PC-9 (cell line): Measurements from ENCODE around the gene KCNJ12. TPM values are rescaled to one million over a fixed set of nuclear protein-coding genes. Genes with fewer than 3 reads are reported as not detected.
A peak's percentile ranks its signal among the peaks of the same experiment; 100 is the strongest.
"Not testable (repeated sequence)": the region's sequence is repeated elsewhere in the genome, so short reads cannot be mapped to it uniquely, and the experiment has no call there.

Source experiments
- BruUV-seq: library from RNA; stranded (reverse); fragments of 400-500 nt; replicated peaks from 2 replicates; lab custom pipeline; 2021; lab: Mats Ljungman, UMichigan
- CTCF ChIA-PET: fragments of 300-600 bp; sonication (Branson Sonifier 250); formaldehyde crosslinking; loops from one replicate; lab custom pipeline; 2022; ENCODE audit warnings: antibody characterized with exemption; lab: Charles Lee
- POLR2A ChIA-PET: fragments of 300-600 bp; sonication (Branson Sonifier 250); formaldehyde crosslinking; loops from one replicate; lab custom pipeline; 2022; ENCODE audit warnings: antibody characterized with exemption; ENCODE audit not compliant: unreplicated experiment; lab: Charles Lee
- DNase-seq, 2 experiments: peaks; one replicate each; pipeline versions ENCODE4 v3.0.0 to v3.0.0-alpha.2; 2015 to 2022; ENCODE audit warnings: mixed read lengths in 1 of 2
- H2AFZ ChIP-seq: fragments of 200-600 bp; sonication (generic); 2 replicates; pipeline ENCODE4 v1.8.1; 2017; ENCODE audit warnings: antibody characterized with exemption
- H3F3A ChIP-seq: fragments of 200-600 bp; sonication (generic); 2 replicates; pipeline ENCODE4 v1.8.1; 2017; ENCODE audit warnings: antibody characterized with exemption, mild to moderate bottlenecking, low read depth; ENCODE audit not compliant: insufficient read depth
- H3K27ac ChIP-seq: fragments of 200-600 bp; sonication (generic); 2 replicates; pipeline ENCODE4 v1.6.1; 2016; ENCODE audit warnings: mixed run types
- H3K27me3 ChIP-seq: fragments of 200-600 bp; sonication (generic); 2 replicates; pipeline ENCODE4 v1.6.1; 2016; ENCODE audit warnings: low read depth, mixed run types; ENCODE audit not compliant: insufficient read depth
- H3K36me3 ChIP-seq: fragments of 200-600 bp; sonication (generic); 2 replicates; pipeline ENCODE4 v1.6.1; 2016; ENCODE audit warnings: low read depth, mixed run types
- H3K4me1 ChIP-seq: fragments of 200-600 bp; sonication (generic); replicated peaks from 2 replicates; pipeline ENCODE4 v1.6.1; 2016; ENCODE audit warnings: mixed run types; ENCODE audit not compliant: insufficient read depth
- H3K4me2 ChIP-seq: fragments of 200-600 bp; sonication (generic); 2 replicates; pipeline ENCODE4 v1.6.1; 2017; ENCODE audit warnings: mixed run types
- H3K4me3 ChIP-seq: fragments of 200-600 bp; sonication (generic); 2 replicates; pipeline ENCODE4 v1.6.1; 2016; ENCODE audit warnings: mixed run types
- H3K79me2 ChIP-seq: fragments of 200-600 bp; sonication (generic); 2 replicates; pipeline ENCODE4 v1.6.1; 2017; ENCODE audit warnings: low read depth, mixed run types
- H3K9me2 ChIP-seq: fragments of 200-600 bp; sonication (generic); 2 replicates; pipeline ENCODE4 v1.8.1; 2017; ENCODE audit warnings: mild to moderate bottlenecking; ENCODE audit not compliant: insufficient read depth
- H3K9me3 ChIP-seq: fragments of 200-600 bp; sonication (generic); 2 replicates; pipeline ENCODE4 v1.8.1; 2016; ENCODE audit warnings: low read depth; ENCODE audit not compliant: insufficient read depth
- H4K20me1 ChIP-seq: fragments of 200-600 bp; sonication (generic); 2 replicates; pipeline ENCODE4 v1.8.1; 2017; ENCODE audit not compliant: insufficient read depth
- CTCF ChIP-seq: fragments of 200-600 bp; sonication (generic); conservative IDR thresholded peaks from 2 replicates; pipeline ENCODE4 v1.6.1; 2017; ENCODE audit warnings: mixed run types, antibody characterized with exemption, mild to moderate bottlenecking, moderate library complexity
- EZH2 ChIP-seq: fragments of 200-600 bp; sonication (generic); IDR thresholded peaks from 2 replicates; pipeline ENCODE4 v1.8.0; 2017; ENCODE audit warnings: antibody characterized with exemption, low read depth
- intact Hi-C: fragments of 100-400 bp; cut with micrococcal nuclease; formaldehyde crosslinking; loops from one replicate; pipeline ENCODE4 v1.10.0; 2022; ENCODE audit not compliant: unreplicated experiment
- total RNA-seq: library from RNA; stranded (reverse); gene quantifications from 2 replicates; pipeline ENCODE4 v1.2.3, GENCODE V29; 2021

The KCNJ12 gene
- total RNA-seq, 1 experiment from 2014 or later = 1.1 TPM

- ChIA-PET CTCF (no interaction called here), POLR2A (no interaction called here)
- intact Hi-C loops = no loop called here
Measured at GRCh38 chr17:21454441-21454840, 78.3 kb downstream of the KCNJ12 start.

GRCh38 chr17:21455761-21456160 lies 79.6 kb downstream of the KCNJ12 start:
- TF ChIP-seq CTCF (no peak), EZH2 (no peak)
- intact Hi-C loops = loop anchor here (2.0 to 5.0 kb wide), 3 partner anchors 53 to 175 kb away; no protein-coding TSS in a partner anchor
- ChIA-PET CTCF (no interaction called here), POLR2A (interaction anchor here (0.7 kb wide), 1 partner anchor 84 kb away, joined by 3 read pairs; no protein-coding TSS in a partner anchor)
- Histone ChIP-seq H3K27me3 (peaks cover 8% of the 10 kb centered on the region; the same call in 1 of the 2 replicates), H3K79me2 (no peaks in the 10 kb centered on the region), H3K9me2 (no peaks in the 10 kb centered on the region), H3F3A (no peaks in the 10 kb centered on the region; the same call in 1 of the 2 replicates), H3K4me1 (peaks cover 10% of the 10 kb centered on the region), H3K4me2 (no peak overlapping the region), H3K27ac (no peak overlapping the region), H2AFZ (no peak overlapping the region), H3K36me3 (no peaks in the 10 kb centered on the region), H3K9me3 (no peaks in the 10 kb centered on the region), H3K4me3 (no peak overlapping the region), H4K20me1 (no peaks in the 10 kb centered on the region)
- no peak for DNase-seq
- no TSS peak for BruUV-seq

More at GRCh38 chr17:21454441-21454840, 78.3 kb downstream of the KCNJ12 start:
- H3F3A ChIP-seq = no peaks in the 10 kb centered on the region; the same call in 1 of the 2 replicates
- no peak overlapping the region for H3K4me3 ChIP-seq
- H3K79me2 ChIP-seq = no peaks in the 10 kb centered on the region
- no TSS peak for BruUV-seq
- TF ChIP-seq CTCF (no peak), EZH2 (no peak)
- no peaks in the 10 kb centered on the region for H4K20me1 ChIP-seq
- no peaks in the 10 kb centered on the region for H3K9me3 ChIP-seq
- no peak overlapping the region for H3K27ac ChIP-seq
- H2AFZ ChIP-seq = no peak overlapping the region
- no peak overlapping the region for H3K4me2 ChIP-seq
- no peaks in the 10 kb centered on the region for H3K9me2 ChIP-seq
- H3K36me3 ChIP-seq = no peaks in the 10 kb centered on the region
- H3K4me1 ChIP-seq = peaks cover 10% of the 10 kb centered on the region
- no peak for DNase-seq
- peaks cover under 1% of the 10 kb centered on the region; the same call in 1 of the 2 replicates for H3K27me3 ChIP-seq

- not testable (repeated sequence) for DNase-seq, H3F3A ChIP-seq, H3K79me2 ChIP-seq, H3K4me1 ChIP-seq, H4K20me1 ChIP-seq, H3K9me2 ChIP-seq, H3K9me3 ChIP-seq, H3K27ac ChIP-seq, H2AFZ ChIP-seq, H3K4me3 ChIP-seq, BruUV-seq, H3K36me3 ChIP-seq
- CTCF ChIA-PET = interaction anchor here (0.6 to 1.0 kb wide), 3 partner anchors 57 to 338 kb away, joined by 6 to 10 read pairs (median 7); no protein-coding TSS in a partner anchor
- intact Hi-C loops = loop anchor here (2.0 to 5.0 kb wide), 3 partner anchors 54 to 176 kb away; no protein-coding TSS in a partner anchor
- Histone ChIP-seq H3K27me3 (peaks cover 14% of the 10 kb centered on the region; the same call in 1 of the 2 replicates), H3K4me2 (0 out of 2 replicates have a peak overlapping the region, but pooled peaks have one; percentile 14)
- POLR2A ChIA-PET = interaction anchor here (0.6 to 0.7 kb wide), 3 partner anchors 150 to 418 kb away, joined by 3 to 6 read pairs (median 3); partner anchors contain the start of gene USP22
Measured at GRCh38 chr17:21456449-21456848, 80.3 kb downstream of the KCNJ12 start.
